H9 (cell line): ENCODE results near the gene CBX5. TPM values are rescaled to one million over a fixed set of nuclear protein-coding genes. Genes with fewer than 3 reads are reported as not detected.

Source experiments
- DNase-seq: peaks from one replicate; pipeline ENCODE4 v3.0.0-alpha.2; 2017
- H2AFZ ChIP-seq: one replicate; pipeline ENCODE4 v1.6.1; 2013; ENCODE audit warnings: mild to moderate bottlenecking, low read length, control low read depth, moderate library complexity
- H2AK5ac ChIP-seq: 2 replicates; pipeline ENCODE4 v1.6.1; 2013; ENCODE audit warnings: low read length, control low read depth, mixed read lengths; ENCODE audit not compliant: insufficient read length
- H2BK120ac ChIP-seq: one replicate; pipeline ENCODE4 v1.6.1; 2013; ENCODE audit warnings: low read depth, mild to moderate bottlenecking, low read length, control low read depth, inconsistent platforms; ENCODE audit not compliant: poor library complexity, severe bottlenecking
- H2BK12ac ChIP-seq: 2 replicates; pipeline ENCODE4 v1.6.1; 2013; ENCODE audit warnings: low read length, control low read depth, mixed read lengths, low read depth; ENCODE audit not compliant: insufficient read length
- H2BK15ac ChIP-seq: 2 replicates; pipeline ENCODE4 v1.6.1; 2013; ENCODE audit warnings: low read depth, low read length, control low read depth
- H2BK20ac ChIP-seq: one replicate; pipeline ENCODE4 v1.6.1; 2013; ENCODE audit warnings: low read depth, mild to moderate bottlenecking, low read length, control low read depth, inconsistent platforms; ENCODE audit not compliant: poor library complexity, severe bottlenecking
- H2BK5ac ChIP-seq: 2 replicates; pipeline ENCODE4 v1.6.1; 2013; ENCODE audit warnings: low read length, control low read depth, mixed read lengths; ENCODE audit not compliant: insufficient read length
- H3K14ac ChIP-seq: 2 replicates; pipeline ENCODE4 v1.6.1; 2013; ENCODE audit warnings: low read length, control low read depth; ENCODE audit not compliant: insufficient read depth
- H3K18ac ChIP-seq: 2 replicates; pipeline ENCODE4 v1.6.1; 2013; ENCODE audit warnings: low read depth, mild to moderate bottlenecking, mixed read lengths, low read length, control low read depth; ENCODE audit not compliant: insufficient read length
- H3K23ac ChIP-seq: 2 replicates; pipeline ENCODE4 v1.6.1; 2013; ENCODE audit warnings: low read length, control low read depth, mixed read lengths, low read depth; ENCODE audit not compliant: insufficient read length
- H3K23me2 ChIP-seq: 2 replicates; pipeline ENCODE4 v1.6.1; 2013; ENCODE audit warnings: low read depth, mild to moderate bottlenecking, mixed read lengths, low read length, control low read depth; ENCODE audit not compliant: insufficient read length, poor library complexity, severe bottlenecking
- H3K27ac ChIP-seq: 2 replicates; pipeline ENCODE4 v1.5.1; 2013; ENCODE audit warnings: low read length, control low read depth, mixed read lengths, low read depth; ENCODE audit not compliant: insufficient read length
- H3K27me3 ChIP-seq: 2 replicates; pipeline ENCODE4 v1.6.1; 2013; ENCODE audit warnings: low read length, control low read depth, inconsistent platforms; ENCODE audit not compliant: insufficient read depth
- H3K4ac ChIP-seq: 2 replicates; pipeline ENCODE4 v1.6.1; 2013; ENCODE audit warnings: low read depth, mild to moderate bottlenecking, control low read depth, inconsistent platforms, low read length, moderate library complexity
- H3K4me1 ChIP-seq: 2 replicates; pipeline ENCODE4 v1.6.1; 2013; ENCODE audit warnings: low read length, control low read depth, inconsistent platforms; ENCODE audit not compliant: insufficient read depth
- H3K4me2 ChIP-seq: 2 replicates; pipeline ENCODE4 v1.6.1; 2013; ENCODE audit warnings: low read length, control low read depth, mixed read lengths; ENCODE audit not compliant: insufficient read length, insufficient read depth
- H3K56ac ChIP-seq: 2 replicates; pipeline ENCODE4 v1.6.1; 2013; ENCODE audit warnings: low read depth, mild to moderate bottlenecking, mixed read lengths, low read length, control low read depth; ENCODE audit not compliant: insufficient read length
- H3K79me1 ChIP-seq: 2 replicates; pipeline ENCODE4 v1.6.1; 2013; ENCODE audit warnings: low read depth, mild to moderate bottlenecking, moderate library complexity, low read length, control low read depth, inconsistent platforms; ENCODE audit not compliant: insufficient read depth, poor library complexity, severe bottlenecking
- H3K79me2 ChIP-seq: 2 replicates; pipeline ENCODE4 v1.6.1; 2013; ENCODE audit warnings: low read length, control low read depth, inconsistent platforms; ENCODE audit not compliant: insufficient read depth
- H3K9ac ChIP-seq: 2 replicates; pipeline ENCODE4 v1.6.1; 2013; ENCODE audit warnings: low read length, control low read depth, mixed read lengths; ENCODE audit not compliant: insufficient read length; ENCODE audit errors: extremely low read depth
- H3K9me3 ChIP-seq: one replicate; pipeline ENCODE4 v1.6.1; 2013; ENCODE audit warnings: low read depth, low read length, inconsistent platforms; ENCODE audit not compliant: control insufficient read depth
- H3T11ph ChIP-seq: one replicate; pipeline ENCODE4 v1.6.1; 2013; ENCODE audit warnings: mild to moderate bottlenecking, low read length, control low read depth, inconsistent platforms
- H4K20me1 ChIP-seq: one replicate; pipeline ENCODE4 v1.6.1; 2013; ENCODE audit not compliant: control insufficient read depth, insufficient read length, insufficient read depth
- H4K5ac ChIP-seq: 2 replicates; pipeline ENCODE4 v1.6.1; 2013; ENCODE audit warnings: low read depth, mild to moderate bottlenecking, mixed read lengths, low read length, control low read depth; ENCODE audit not compliant: insufficient read length
- H4K8ac ChIP-seq: replicated peaks from 2 replicates; pipeline ENCODE4 v1.6.1; 2013; ENCODE audit warnings: low read length, control low read depth, mixed read lengths, low read depth; ENCODE audit not compliant: insufficient read length
- H4K91ac ChIP-seq: 2 replicates; pipeline ENCODE4 v1.6.1; 2013; ENCODE audit warnings: low read depth, mild to moderate bottlenecking, moderate library complexity, mixed read lengths, low read length, control low read depth; ENCODE audit not compliant: insufficient read length
- H3K27ac Mint-ChIP-seq, 3 experiments: 2 replicates in 2 of 3; 3 replicates in 1 of 3; pipeline ENCODE4 v1.8.0; 2020 to 2021; ENCODE audit warnings: mixed read lengths in 3 of 3, mild to moderate bottlenecking in 1 of 3, moderate library complexity in 1 of 3
- H3K27me3 Mint-ChIP-seq: 2 replicates; pipeline ENCODE4 v1.8.0; 2021; ENCODE audit warnings: low read depth, mild to moderate bottlenecking, moderate library complexity, mixed read lengths
- H3K36me3 Mint-ChIP-seq, 3 experiments: 2 replicates in 2 of 3; 3 replicates in 1 of 3; pipeline ENCODE4 v1.8.0; 2020 to 2021; ENCODE audit warnings: low read depth in 3 of 3, mixed read lengths in 3 of 3; ENCODE audit not compliant: insufficient read depth in 1 of 3
- H3K4me1 Mint-ChIP-seq, 2 experiments: 2 replicates each; pipeline ENCODE4 v1.8.0; 2020; ENCODE audit warnings: mixed read lengths in 2 of 2
- H3K4me3 Mint-ChIP-seq, 2 experiments: 2 replicates in 1 of 2; 3 replicates in 1 of 2; pipeline ENCODE4 v1.8.0; 2020 to 2021; ENCODE audit warnings: mild to moderate bottlenecking in 2 of 2, mixed read lengths in 2 of 2, moderate library complexity in 1 of 2
- H3K9me3 Mint-ChIP-seq, 2 experiments: 2 replicates in 1 of 2; 3 replicates in 1 of 2; pipeline ENCODE4 v1.8.0; 2020; ENCODE audit warnings: mild to moderate bottlenecking in 2 of 2, mixed read lengths in 2 of 2, moderate library complexity in 1 of 2
- WGBS: extraction: QIAGEN DNeasy Blood & Tissue Kit; methylation state at CpG from one replicate; pipeline ENCODE4 v1.1.7; 2013; ENCODE audit warnings: missing lambda C conversion rate, low lambda C conversion rate, mixed read lengths; ENCODE audit not compliant: insufficient read length; ENCODE audit errors: extremely low coverage; 5-methylcytosine and 5-hydroxymethylcytosine counted together
- total RNA-seq: library from RNA; stranded (reverse); gene quantifications from 2 replicates; pipeline ENCODE4 v1.2.1, GENCODE V29; 2021
- TF ChIP-seq, protein P1 (sequence below): fragments of 200-600 bp; sonication (generic); conservative IDR thresholded peaks from 3 replicates; pipeline ENCODE4 v1.8.0; 2021; ENCODE audit warnings: antibody characterized with exemption, mild to moderate bottlenecking

Gene CBX5
- total RNA-seq, 1 experiment from 2014 or later, result 206 TPM

DNA sequence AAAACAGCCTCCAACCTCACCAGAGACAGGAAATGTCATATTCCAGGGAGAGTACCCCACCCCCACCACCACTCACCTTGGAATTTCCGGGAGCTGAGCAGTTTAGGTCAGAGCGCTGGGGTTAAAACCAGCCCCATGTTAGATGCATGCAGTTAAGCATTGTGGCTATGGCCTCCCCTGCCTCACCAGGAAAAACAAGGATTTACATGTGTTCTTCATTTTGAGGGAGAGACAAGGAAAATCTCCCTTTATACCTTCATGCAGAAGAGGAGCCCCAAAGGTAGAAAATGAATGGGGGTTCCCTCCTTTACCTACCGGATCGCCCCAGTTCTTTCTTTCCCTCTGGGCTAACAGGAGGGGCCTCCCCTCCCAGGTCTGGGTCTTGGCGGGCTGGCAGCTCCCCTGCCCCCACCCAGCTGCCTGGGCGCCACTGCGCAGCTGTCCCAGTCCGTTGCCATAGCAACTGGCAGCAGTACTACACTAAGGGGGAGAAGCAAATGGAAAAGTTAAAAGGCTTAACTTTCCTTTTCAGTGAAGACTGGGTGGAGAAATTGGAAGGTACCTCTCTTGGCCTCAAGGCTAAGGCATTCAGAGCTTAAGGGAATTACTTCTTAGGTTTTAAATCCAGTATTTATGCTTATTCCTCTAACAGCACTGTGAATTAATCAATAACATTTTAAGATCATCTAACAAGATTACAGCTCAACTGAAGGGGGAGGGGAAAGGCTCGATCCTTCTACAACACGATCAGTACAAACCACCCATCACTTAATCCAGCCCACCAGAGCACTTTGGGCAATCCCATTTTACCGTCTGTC is 20.5 kb downstream of the CBX5 start:
- no peaks in the 10 kb centered on the region; the same call in 1 of the 2 replicates for H3K79me2 ChIP-seq
- peak overlapping the region; percentile 62; the same call in 1 of the 2 replicates for H3K4ac ChIP-seq
- H3K27me3 Mint-ChIP-seq, result no peaks in the 10 kb centered on the region

More for the DNA sequence above, 20.5 kb downstream of the CBX5 start:
- peaks cover 14% of the 10 kb centered on the region; the same call in 1 of the 2 replicates for H3K4me1 ChIP-seq
- H2AFZ ChIP-seq, result no peak overlapping the region
- H4K8ac ChIP-seq, result no peak overlapping the region
- H2BK5ac ChIP-seq, result peak overlapping the region; percentile 95
- peak overlapping the region; percentile 99 for H3K27ac ChIP-seq
- H4K5ac ChIP-seq, result no peak overlapping the region
- H3K9ac ChIP-seq, result peak overlapping the region; percentile 94
- H3K79me1 ChIP-seq, result no peaks in the 10 kb centered on the region
- no CpG with 5 or more reads among the region's 11 CpGs for WGBS
- H3K56ac ChIP-seq, result peak overlapping the region; percentile 93
- Mint-ChIP-seq H3K27ac (peak overlapping the region; percentile 98 to 100 (median 99)), H3K36me3 (peaks cover 30 to 37% (median 34%) of the 10 kb centered on the region in 3 experiments), H3K4me1 (peaks cover 44 to 59% of the 10 kb centered on the region in 2 experiments), H3K9me3 (0 out of 5 replicates have a peak, but pooled peaks cover 0 to 5% of the 10 kb centered on the region in 2 experiments), H3K4me3 (peak overlapping the region; percentile 73 to 82)
- H3K18ac ChIP-seq, result peak overlapping the region; percentile 99
- no peaks in the 10 kb centered on the region for H4K20me1 ChIP-seq
- no peak overlapping the region for H2BK15ac ChIP-seq
- no peaks in the 10 kb centered on the region for H3K9me3 ChIP-seq
- no peak overlapping the region for H3K23ac ChIP-seq
- peak overlapping the region; percentile 88 for H3K4me2 ChIP-seq
- TF ChIP-seq, protein P1, sequence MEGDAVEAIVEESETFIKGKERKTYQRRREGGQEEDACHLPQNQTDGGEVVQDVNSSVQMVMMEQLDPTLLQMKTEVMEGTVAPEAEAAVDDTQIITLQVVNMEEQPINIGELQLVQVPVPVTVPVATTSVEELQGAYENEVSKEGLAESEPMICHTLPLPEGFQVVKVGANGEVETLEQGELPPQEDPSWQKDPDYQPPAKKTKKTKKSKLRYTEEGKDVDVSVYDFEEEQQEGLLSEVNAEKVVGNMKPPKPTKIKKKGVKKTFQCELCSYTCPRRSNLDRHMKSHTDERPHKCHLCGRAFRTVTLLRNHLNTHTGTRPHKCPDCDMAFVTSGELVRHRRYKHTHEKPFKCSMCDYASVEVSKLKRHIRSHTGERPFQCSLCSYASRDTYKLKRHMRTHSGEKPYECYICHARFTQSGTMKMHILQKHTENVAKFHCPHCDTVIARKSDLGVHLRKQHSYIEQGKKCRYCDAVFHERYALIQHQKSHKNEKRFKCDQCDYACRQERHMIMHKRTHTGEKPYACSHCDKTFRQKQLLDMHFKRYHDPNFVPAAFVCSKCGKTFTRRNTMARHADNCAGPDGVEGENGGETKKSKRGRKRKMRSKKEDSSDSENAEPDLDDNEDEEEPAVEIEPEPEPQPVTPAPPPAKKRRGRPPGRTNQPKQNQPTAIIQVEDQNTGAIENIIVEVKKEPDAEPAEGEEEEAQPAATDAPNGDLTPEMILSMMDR, result no peak
- no peaks in the 10 kb centered on the region for H3K27me3 ChIP-seq
- H2BK120ac ChIP-seq, result peak overlapping the region; percentile 98
- peak overlapping the region; percentile 99 for H3T11ph ChIP-seq
- H2AK5ac ChIP-seq, result no peak overlapping the region
- peak overlapping the region; percentile 96; the same call in 1 of the 2 replicates for H3K14ac ChIP-seq
- peak; percentile 98 for DNase-seq
- H2BK20ac ChIP-seq, result peak overlapping the region; percentile 99
- H4K91ac ChIP-seq, result no peak overlapping the region
- no peak overlapping the region for H2BK12ac ChIP-seq
- H3K23me2 ChIP-seq, result peaks cover 3% of the 10 kb centered on the region
